ENCODE data around the gene STN1. TPM values are rescaled to one million over a fixed set of nuclear protein-coding genes. Genes with fewer than 3 reads are reported as not detected.

Gene STN1
- total RNA-seq, 1 experiment from 2014 or later, result 16.1 TPM

DNA sequence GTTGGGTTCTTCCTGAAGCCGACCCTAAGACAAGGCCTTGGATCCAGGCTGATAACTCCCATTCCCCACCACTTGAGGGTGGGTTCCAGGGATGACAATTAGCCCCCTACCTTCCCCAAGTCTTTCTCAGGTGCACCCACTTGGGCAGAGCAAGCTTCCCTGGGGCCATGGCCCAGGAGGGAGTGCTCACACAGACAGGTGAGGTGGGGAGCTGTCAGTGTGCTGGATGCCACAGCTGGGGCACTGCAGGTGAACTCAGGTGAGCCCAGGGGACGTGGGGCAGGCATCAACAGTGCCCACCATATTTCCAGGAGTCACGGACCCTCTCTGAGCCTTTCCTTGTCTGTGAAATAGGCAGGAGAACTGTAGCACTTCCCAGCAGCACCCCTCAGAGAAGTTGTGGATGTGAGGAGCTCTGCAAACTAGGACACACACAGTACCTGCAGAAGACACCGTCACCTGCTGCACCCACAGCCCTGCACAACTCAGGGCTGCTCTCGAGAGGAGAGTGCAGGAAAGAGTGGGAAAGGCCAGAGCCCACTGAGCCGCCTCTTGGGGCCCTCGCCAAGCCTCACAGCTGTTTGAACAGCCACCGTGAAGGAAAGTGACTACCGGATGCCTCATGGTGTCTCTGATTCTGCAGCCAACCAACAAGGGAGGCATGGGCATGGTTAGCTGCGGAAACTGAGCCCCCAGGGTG, 80.5 kb downstream of the STN1 start:
- intact Hi-C loops (cut with micrococcal nuclease; ENCODE audit: unreplicated experiment), result loop anchor here (1.0 to 2.0 kb wide), 4 partner anchors 8 to 43 kb away; partner anchors contain the start of gene SH3PXD2A
- Mint-ChIP-seq H3K4me3 (ENCODE audit: unreplicated experiment) (no peak overlapping the region), H3K27me3 (ENCODE audit: insufficient read depth, unreplicated experiment) (no peaks in the 10 kb centered on the region), H3K9me3 (ENCODE audit: unreplicated experiment) (no peaks in the 10 kb centered on the region), H3K4me1 (ENCODE audit: low read depth, unreplicated experiment) (peaks cover 23% of the 10 kb centered on the region), H3K36me3 (ENCODE audit: insufficient read depth, unreplicated experiment) (peaks cover 4% of the 10 kb centered on the region), H3K27ac (ENCODE audit: unreplicated experiment) (no peak overlapping the region)
- Histone ChIP-seq H3K9me3 (no peaks in the 10 kb centered on the region), H3K27me3 (replicated peaks; ENCODE audit: control insufficient read depth, insufficient read depth, low read length) (no peaks in the 10 kb centered on the region), H3K4me3 (ENCODE audit: low read depth, low read length) (no peak overlapping the region), H3K4me1 (peaks cover 23% of the 10 kb centered on the region), H3K36me3 (ENCODE audit: control insufficient read depth, insufficient read depth, low read length) (no peaks in the 10 kb centered on the region)
- ChIA-PET POLR2A (interaction anchor here (1.2 kb wide), 1 partner anchor 43 kb away, joined by 4 read pairs; no protein-coding TSS in a partner anchor), CTCF (interaction anchor here (0.6 to 1.4 kb wide), 10 partner anchors 11 to 125 kb away, joined by 3 to 5 read pairs (median 4); no protein-coding TSS in a partner anchor)
- TF ChIP-seq, protein P1, sequence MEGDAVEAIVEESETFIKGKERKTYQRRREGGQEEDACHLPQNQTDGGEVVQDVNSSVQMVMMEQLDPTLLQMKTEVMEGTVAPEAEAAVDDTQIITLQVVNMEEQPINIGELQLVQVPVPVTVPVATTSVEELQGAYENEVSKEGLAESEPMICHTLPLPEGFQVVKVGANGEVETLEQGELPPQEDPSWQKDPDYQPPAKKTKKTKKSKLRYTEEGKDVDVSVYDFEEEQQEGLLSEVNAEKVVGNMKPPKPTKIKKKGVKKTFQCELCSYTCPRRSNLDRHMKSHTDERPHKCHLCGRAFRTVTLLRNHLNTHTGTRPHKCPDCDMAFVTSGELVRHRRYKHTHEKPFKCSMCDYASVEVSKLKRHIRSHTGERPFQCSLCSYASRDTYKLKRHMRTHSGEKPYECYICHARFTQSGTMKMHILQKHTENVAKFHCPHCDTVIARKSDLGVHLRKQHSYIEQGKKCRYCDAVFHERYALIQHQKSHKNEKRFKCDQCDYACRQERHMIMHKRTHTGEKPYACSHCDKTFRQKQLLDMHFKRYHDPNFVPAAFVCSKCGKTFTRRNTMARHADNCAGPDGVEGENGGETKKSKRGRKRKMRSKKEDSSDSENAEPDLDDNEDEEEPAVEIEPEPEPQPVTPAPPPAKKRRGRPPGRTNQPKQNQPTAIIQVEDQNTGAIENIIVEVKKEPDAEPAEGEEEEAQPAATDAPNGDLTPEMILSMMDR (IDR thresholded peaks at IDR 0.05; ENCODE audit: insufficient read depth in 1 of 2, low read depth in 1 of 2, low read length in 1 of 2, severe bottlenecking in 1 of 2, unreplicated experiment in 1 of 2), result no peak
- no peak for DNase-seq
- BruUV-seq (replicated peaks), result no TSS peak

DNA sequence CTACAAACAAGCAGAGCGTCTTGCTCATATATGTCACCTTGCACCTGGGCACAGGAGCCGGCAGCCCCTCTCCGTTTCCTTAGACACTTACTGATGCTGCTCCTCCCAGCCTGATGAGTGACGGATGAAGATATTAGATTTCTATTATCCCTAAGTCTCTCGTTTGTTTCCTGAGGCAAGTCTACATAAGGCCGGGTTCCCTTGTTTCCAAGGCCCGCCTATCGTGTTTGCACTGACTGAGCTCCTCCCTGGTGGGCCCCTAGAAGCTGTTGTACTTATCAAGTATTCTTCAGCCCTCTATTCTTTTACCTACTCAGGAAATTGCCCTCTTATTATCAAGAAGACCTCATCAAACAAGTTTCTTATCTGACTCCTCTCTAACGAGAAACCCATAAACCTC, 81.1 kb downstream of the STN1 start:
- H3K36me3 Mint-ChIP-seq (ENCODE audit: insufficient read depth, unreplicated experiment), result peaks cover 4% of the 10 kb centered on the region
- ChIA-PET POLR2A (interaction anchor here (0.6 to 1.2 kb wide), 2 partner anchors 43 to 142 kb away, joined by 3 to 4 read pairs; no protein-coding TSS in a partner anchor), CTCF (interaction anchor here (0.8 to 1.4 kb wide), 8 partner anchors 10 to 124 kb away, joined by 3 to 5 read pairs (median 4); no protein-coding TSS in a partner anchor)
- intact Hi-C loops (cut with micrococcal nuclease; ENCODE audit: unreplicated experiment), result loop anchor here (1.0 to 2.0 kb wide), 4 partner anchors 8 to 43 kb away; partner anchors contain the start of gene SH3PXD2A
- TF ChIP-seq, protein P1 (IDR thresholded peaks at IDR 0.05; ENCODE audit: insufficient read depth in 1 of 2, low read depth in 1 of 2, low read length in 1 of 2, severe bottlenecking in 1 of 2, unreplicated experiment in 1 of 2), result no peak
- H3K36me3 ChIP-seq (ENCODE audit: control insufficient read depth, insufficient read depth, low read length), result no peaks in the 10 kb centered on the region
- H3K27me3 ChIP-seq (replicated peaks; ENCODE audit: control insufficient read depth, insufficient read depth, low read length), result no peaks in the 10 kb centered on the region
- peak overlapping the region; percentile 0 for H3K4me3 Mint-ChIP-seq (ENCODE audit: unreplicated experiment)
- no peaks in the 10 kb centered on the region for H3K9me3 Mint-ChIP-seq (ENCODE audit: unreplicated experiment)
- peaks cover 23% of the 10 kb centered on the region for H3K4me1 ChIP-seq
- H3K27ac Mint-ChIP-seq (ENCODE audit: unreplicated experiment), result peak overlapping the region; percentile 1
- BruUV-seq (replicated peaks), result no TSS peak
- H3K4me3 ChIP-seq (ENCODE audit: low read depth, low read length), result no peak overlapping the region
- DNase-seq, result peak; percentile 77 to 84
- H3K4me1 Mint-ChIP-seq (ENCODE audit: low read depth, unreplicated experiment), result peaks cover 19% of the 10 kb centered on the region
- no peaks in the 10 kb centered on the region for H3K27me3 Mint-ChIP-seq (ENCODE audit: insufficient read depth, unreplicated experiment)
- no peaks in the 10 kb centered on the region for H3K9me3 ChIP-seq

DNA sequence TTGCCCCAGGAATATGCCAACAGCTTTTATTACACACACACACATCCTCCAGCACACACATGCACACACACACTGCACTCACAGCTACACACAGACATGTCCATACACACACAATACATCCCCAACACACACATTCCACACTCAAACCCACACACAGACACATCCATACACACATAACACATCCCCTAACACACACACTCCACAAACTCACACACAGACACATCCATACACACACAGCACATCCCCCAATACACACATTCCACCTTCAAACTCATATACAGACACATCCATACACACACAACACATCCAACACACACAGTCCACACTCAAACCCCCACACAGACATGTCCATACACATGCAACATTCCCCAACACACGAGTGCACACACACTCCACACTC, 81.7 kb downstream of the STN1 start:
- Histone ChIP-seq H3K27me3 (replicated peaks; ENCODE audit: control insufficient read depth, insufficient read depth, low read length) (no peaks in the 10 kb centered on the region), H3K36me3 (ENCODE audit: control insufficient read depth, insufficient read depth, low read length) (no peaks in the 10 kb centered on the region), H3K9me3 (no peaks in the 10 kb centered on the region), H3K4me1 (peaks cover 23% of the 10 kb centered on the region), H3K4me3 (ENCODE audit: low read depth, low read length) (no peak overlapping the region)
- BruUV-seq (replicated peaks), result no TSS peak
- POLR2A ChIA-PET, result interaction anchor here (0.6 kb wide), 1 partner anchor 143 kb away, joined by 3 read pairs; no protein-coding TSS in a partner anchor
- peaks cover 4% of the 10 kb centered on the region for H3K36me3 Mint-ChIP-seq (ENCODE audit: insufficient read depth, unreplicated experiment)
- peak overlapping the region; percentile 0 for H3K4me3 Mint-ChIP-seq (ENCODE audit: unreplicated experiment)
- intact Hi-C loops (cut with micrococcal nuclease; ENCODE audit: unreplicated experiment), result loop anchor here (2.0 kb wide), 1 partner anchor 19 kb away; the partner anchor contains the start of gene SH3PXD2A
- DNase-seq, result no peak
- H3K4me1 Mint-ChIP-seq (ENCODE audit: low read depth, unreplicated experiment), result peaks cover 19% of the 10 kb centered on the region
- CTCF ChIA-PET, result interaction anchor here (1.0 to 1.4 kb wide), 5 partner anchors 9 to 58 kb away, joined by 3 to 4 read pairs (median 3); no protein-coding TSS in a partner anchor
- H3K9me3 Mint-ChIP-seq (ENCODE audit: unreplicated experiment), result no peaks in the 10 kb centered on the region
- H3K27ac Mint-ChIP-seq (ENCODE audit: unreplicated experiment), result peak overlapping the region; percentile 1
- no peaks in the 10 kb centered on the region for H3K27me3 Mint-ChIP-seq (ENCODE audit: insufficient read depth, unreplicated experiment)
- TF ChIP-seq, protein P1 (IDR thresholded peaks at IDR 0.05; ENCODE audit: insufficient read depth in 1 of 2, low read depth in 1 of 2, low read length in 1 of 2, severe bottlenecking in 1 of 2, unreplicated experiment in 1 of 2), result no peak
